Kidney (tissue), 14 donors: ENCODE measurements around the gene SLC25A10. TPM values are rescaled to one million over a fixed set of nuclear protein-coding genes. Genes with fewer than 3 reads are reported as not detected.

ENCODE experiments used
- DNase-seq, 5 donors: peaks; one replicate each; pipeline ENCODE4 v3.0.0-alpha.2; 2013 to 2020
- FAIRE-seq: peaks from 2 replicates; lab custom pipeline; 2012; peaks lifted over from hg19 to GRCh38; lab: Jason Lieb, UNC
- H3K27ac ChIP-seq, 2 donors: one replicate each; pipeline ENCODE4 v1.7.0; 2013; ENCODE audit warnings: low read depth in 2 of 2, low read length in 2 of 2, inconsistent platforms in 1 of 2
- H3K27me3 ChIP-seq: one replicate; pipeline ENCODE4 v1.7.1; 2013; ENCODE audit warnings: low read length, inconsistent platforms; ENCODE audit not compliant: control insufficient read depth, insufficient read depth
- H3K36me3 ChIP-seq, 3 donors: one replicate each; pipeline versions ENCODE4 v1.7.0 to v1.7.1; 2013; ENCODE audit warnings: low read length in 3 of 3, control low read depth in 1 of 3, inconsistent platforms in 1 of 3; ENCODE audit not compliant: insufficient read depth in 3 of 3, control insufficient read depth in 2 of 3
- H3K4me1 ChIP-seq, 3 donors: one replicate each; pipeline versions ENCODE4 v1.7.0 to v1.7.1; 2013; ENCODE audit warnings: low read length in 3 of 3, inconsistent platforms in 1 of 3, low read depth in 1 of 3; ENCODE audit not compliant: control insufficient read depth in 2 of 3, insufficient read depth in 2 of 3
- H3K4me3 ChIP-seq, 3 donors: one replicate each; pipeline versions ENCODE4 v1.7.0 to v1.8.1; 2013; ENCODE audit warnings: low read length in 3 of 3, control low read depth in 1 of 3, inconsistent platforms in 1 of 3
- H3K9ac ChIP-seq, 3 donors: one replicate each; pipeline versions ENCODE4 v1.7.0 to v1.7.1; 2013; ENCODE audit warnings: low read length in 3 of 3, control low read depth in 1 of 3, inconsistent platforms in 1 of 3
- H3K9me3 ChIP-seq, 3 donors: one replicate each; pipeline versions ENCODE4 v1.7.0 to v1.7.1; 2013; ENCODE audit warnings: low read length in 3 of 3, control low read depth in 1 of 3, inconsistent platforms in 1 of 3; ENCODE audit not compliant: control insufficient read depth in 2 of 3, insufficient read depth in 1 of 3
- intact Hi-C: fragments of 100-400 bp; cut with DNase I; formaldehyde crosslinking; loops from one replicate; pipeline ENCODE4 v1.11.1; 2022
- polyA plus RNA-seq: library from polyadenylated mRNA; stranded (reverse); fragments of 350-450 nt; fragmentation: Illumina TruSeq; extraction: RNeasy Lipid Tissue Mini Kit (QIAGEN cat#74804); gene quantifications from one replicate; pipeline ENCODE4 v1.2.3, GENCODE V29; 2014; ENCODE audit warnings: low read depth, low replicate concordance; ENCODE audit not compliant: insufficient read depth
- total RNA-seq: library from RNA; stranded (reverse); fragmentation: NEBNext Ultra II Directional; extraction: Animal tissue kit (Norgen Biotek cat#: 25700); gene quantifications from one replicate; pipeline ENCODE4 v1.2.1, GENCODE V29; 2021
- TF ChIP-seq, protein P1 (sequence below): IDR thresholded peaks from 3 replicates; pipeline ENCODE4 v1.5.1; 2012; ENCODE audit warnings: mild to moderate bottlenecking, moderate library complexity, borderline replicate concordance; ENCODE audit not compliant: insufficient read depth; ENCODE audit errors: extremely low read depth
- donor health status: control.
- donor health status: control.
- donor health status: control.
- donor health status: control.
- donor health status: control.
- donor health status: DM: yes; HTN: yes; CAD: no.
- donor health status: Normal renal cell carcinoma (clear cell type).

The SLC25A10 gene
- total and polyA plus RNA-seq, 2 donors from 2014 or later, result 19.9 to 94.5 TPM

DNA sequence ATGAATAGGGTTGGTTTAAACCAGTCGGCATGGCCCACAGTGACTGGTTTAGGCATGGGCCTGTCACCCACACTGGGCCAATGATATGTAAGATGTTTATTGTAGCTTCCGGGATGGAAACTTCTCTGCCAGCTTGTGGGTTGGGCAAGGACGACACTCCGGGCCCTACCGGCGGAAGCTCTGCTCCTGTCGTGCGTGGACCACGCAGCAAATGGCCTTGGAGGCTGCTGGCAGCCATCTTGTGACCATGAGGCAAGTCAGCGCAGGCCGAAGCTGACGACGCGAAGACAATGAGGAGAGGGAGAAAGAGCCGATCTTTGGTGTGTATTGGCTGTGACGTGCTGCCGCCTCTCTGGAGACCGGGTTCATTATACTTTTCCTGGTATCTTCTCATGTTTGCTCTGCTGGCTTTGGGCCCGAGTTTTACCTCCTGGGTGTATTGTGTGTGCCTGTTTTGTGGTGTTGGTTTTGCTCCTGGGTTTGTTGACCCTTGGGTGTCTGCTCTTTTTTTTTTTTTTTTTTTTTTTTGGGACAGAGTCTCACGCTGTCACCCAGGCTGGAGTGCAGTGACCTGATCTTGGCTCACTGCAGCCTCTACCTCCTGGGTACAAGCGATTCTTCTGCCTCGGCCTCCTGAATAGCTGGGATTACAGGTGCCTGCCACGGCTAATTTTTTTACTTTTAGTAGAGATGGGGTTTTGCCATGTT is 15.4 kb downstream of the SLC25A10 start:
- no peaks in the 10 kb centered on the region for H3K36me3 ChIP-seq
- no peaks in the 10 kb centered on the region for H3K9me3 ChIP-seq
- DNase-seq, result no peak
- no peak overlapping the region for H3K9ac ChIP-seq
- no peaks in the 10 kb centered on the region for H3K27me3 ChIP-seq
- no peak for FAIRE-seq
- H3K27ac ChIP-seq, result no peak overlapping the region
- no peak overlapping the region for H3K4me3 ChIP-seq
- peaks cover 0 to 7% (median 2%) of the 10 kb centered on the region in 3 donors for H3K4me1 ChIP-seq
- TF ChIP-seq, protein P1, sequence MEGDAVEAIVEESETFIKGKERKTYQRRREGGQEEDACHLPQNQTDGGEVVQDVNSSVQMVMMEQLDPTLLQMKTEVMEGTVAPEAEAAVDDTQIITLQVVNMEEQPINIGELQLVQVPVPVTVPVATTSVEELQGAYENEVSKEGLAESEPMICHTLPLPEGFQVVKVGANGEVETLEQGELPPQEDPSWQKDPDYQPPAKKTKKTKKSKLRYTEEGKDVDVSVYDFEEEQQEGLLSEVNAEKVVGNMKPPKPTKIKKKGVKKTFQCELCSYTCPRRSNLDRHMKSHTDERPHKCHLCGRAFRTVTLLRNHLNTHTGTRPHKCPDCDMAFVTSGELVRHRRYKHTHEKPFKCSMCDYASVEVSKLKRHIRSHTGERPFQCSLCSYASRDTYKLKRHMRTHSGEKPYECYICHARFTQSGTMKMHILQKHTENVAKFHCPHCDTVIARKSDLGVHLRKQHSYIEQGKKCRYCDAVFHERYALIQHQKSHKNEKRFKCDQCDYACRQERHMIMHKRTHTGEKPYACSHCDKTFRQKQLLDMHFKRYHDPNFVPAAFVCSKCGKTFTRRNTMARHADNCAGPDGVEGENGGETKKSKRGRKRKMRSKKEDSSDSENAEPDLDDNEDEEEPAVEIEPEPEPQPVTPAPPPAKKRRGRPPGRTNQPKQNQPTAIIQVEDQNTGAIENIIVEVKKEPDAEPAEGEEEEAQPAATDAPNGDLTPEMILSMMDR, result no peak
- intact Hi-C loops, result no loop called here

DNA sequence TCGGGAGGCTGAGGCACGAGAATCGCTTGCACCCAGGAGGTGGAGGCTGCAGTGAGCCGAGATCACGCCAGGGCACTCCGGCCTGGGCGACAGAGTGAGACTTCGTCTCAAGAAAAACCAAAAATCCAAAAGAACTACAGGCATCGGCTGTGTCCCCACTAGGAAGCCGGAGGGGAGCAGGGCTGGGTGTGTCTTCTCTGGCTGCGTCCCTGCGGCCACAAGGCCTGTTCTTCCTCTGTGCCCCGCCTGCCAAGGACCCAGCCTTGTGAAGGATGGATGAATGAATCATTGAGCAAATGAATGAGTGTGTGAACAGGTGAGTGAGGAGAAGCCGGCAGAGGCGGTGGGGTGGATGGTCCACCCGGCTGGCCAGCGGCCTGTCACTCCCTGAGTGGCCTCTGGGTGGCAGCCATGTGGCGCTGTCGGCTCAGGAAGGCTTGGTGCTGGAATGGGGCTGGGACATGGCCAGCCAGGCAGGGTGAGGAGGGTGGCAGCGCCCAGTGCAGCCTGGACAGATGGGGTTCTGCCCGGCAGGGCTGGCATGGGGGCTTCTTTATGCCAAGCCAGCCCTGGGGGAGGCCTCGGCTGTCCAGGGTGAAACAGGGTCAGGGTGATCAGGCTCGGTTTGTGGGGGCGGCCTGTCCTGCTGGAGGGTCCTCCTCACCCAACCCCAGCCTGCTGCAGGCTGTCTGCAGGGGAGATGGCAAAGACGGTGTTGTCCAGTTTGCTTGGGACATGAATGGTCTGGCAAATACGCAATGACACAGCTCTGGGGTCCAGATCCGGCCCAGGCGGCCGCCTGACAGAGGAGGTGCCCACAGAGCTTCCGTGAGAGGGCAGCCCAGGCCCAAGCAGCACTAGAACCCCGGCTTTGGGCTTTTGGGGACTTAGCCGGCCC is 21.7 kb downstream of the SLC25A10 start:
- Histone ChIP-seq H3K4me1 (peaks cover 0 to 7% (median 3%) of the 10 kb centered on the region in 3 donors), H3K9me3 (no peaks in the 10 kb centered on the region), H3K4me3 (no peak overlapping the region), H3K9ac (no peak overlapping the region), H3K27ac (no peak overlapping the region), H3K36me3 (no peaks in the 10 kb centered on the region), H3K27me3 (no peaks in the 10 kb centered on the region)
- TF ChIP-seq, protein P1, result peak; percentile 96
- intact Hi-C loops, result no loop called here
- FAIRE-seq (no peak), DNase-seq (peak; percentile 79 to 92 (median 84))

DNA sequence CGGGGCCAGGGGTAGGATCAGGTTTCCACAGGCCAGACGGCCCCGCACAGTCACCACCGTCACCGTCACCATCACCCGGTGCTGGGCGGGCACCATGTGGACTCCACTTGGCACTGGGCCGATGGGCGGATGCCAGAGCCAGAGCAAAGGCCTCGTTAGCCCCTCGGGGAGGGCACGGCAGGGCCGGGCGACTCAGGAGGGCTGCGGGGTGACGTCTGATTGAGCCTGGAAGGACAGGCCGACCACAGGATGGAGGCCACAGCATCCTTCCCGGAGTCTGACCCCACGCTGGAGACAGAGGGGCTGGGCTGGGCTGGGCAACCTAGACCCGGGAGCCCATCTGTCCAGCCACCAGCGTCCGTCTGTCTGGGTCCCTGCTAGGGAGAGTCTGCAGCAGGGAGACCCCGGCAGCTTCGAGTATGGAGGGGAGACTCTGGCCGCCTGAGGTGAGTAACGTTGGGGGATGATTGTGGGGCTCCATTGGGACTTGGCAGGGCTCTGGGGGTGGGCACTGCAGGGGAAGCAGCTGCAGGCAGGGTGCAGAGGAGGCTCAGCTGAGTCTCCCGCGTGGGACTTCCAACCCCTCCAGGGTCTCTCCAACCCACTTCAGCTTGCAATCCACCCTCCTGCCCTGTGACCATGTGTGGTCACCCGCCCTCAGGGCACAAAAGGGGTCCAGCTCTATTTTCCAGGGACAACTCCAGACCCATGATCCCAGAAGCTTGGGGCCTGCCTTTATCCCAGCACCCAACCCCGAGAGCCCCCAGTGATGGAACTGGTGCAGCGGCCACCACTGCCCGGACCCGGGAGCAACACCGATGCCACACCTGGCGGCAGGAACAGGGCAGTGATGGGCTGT is 22.6 kb downstream of the SLC25A10 start:
- peaks cover 0 to 7% (median 3%) of the 10 kb centered on the region in 3 donors for H3K4me1 ChIP-seq
- TF ChIP-seq, protein P1, result no peak
- no peak for FAIRE-seq

More for the DNA sequence above, 22.6 kb downstream of the SLC25A10 start:
- Histone ChIP-seq H3K36me3 (no peaks in the 10 kb centered on the region), H3K27ac (no peak overlapping the region), H3K9me3 (no peaks in the 10 kb centered on the region), H3K4me3 (no peak overlapping the region), H3K9ac (no peak overlapping the region), H3K27me3 (no peaks in the 10 kb centered on the region)
- peak in 1 of 5 donors; percentile 85 for DNase-seq
- intact Hi-C loops, result no loop called here
